ENCODE results near the gene SUMF2. TPM values are rescaled to one million over a fixed set of nuclear protein-coding genes. Genes with fewer than 3 reads are reported as not detected.
"Not testable (repeated sequence)": the region's sequence is repeated elsewhere in the genome, so short reads cannot be mapped to it uniquely, and the experiment has no call there.

The SUMF2 gene
- total and polyA plus RNA-seq, 3 experiments from 2014 or later: 140 to 151 (median 140) TPM

DNA sequence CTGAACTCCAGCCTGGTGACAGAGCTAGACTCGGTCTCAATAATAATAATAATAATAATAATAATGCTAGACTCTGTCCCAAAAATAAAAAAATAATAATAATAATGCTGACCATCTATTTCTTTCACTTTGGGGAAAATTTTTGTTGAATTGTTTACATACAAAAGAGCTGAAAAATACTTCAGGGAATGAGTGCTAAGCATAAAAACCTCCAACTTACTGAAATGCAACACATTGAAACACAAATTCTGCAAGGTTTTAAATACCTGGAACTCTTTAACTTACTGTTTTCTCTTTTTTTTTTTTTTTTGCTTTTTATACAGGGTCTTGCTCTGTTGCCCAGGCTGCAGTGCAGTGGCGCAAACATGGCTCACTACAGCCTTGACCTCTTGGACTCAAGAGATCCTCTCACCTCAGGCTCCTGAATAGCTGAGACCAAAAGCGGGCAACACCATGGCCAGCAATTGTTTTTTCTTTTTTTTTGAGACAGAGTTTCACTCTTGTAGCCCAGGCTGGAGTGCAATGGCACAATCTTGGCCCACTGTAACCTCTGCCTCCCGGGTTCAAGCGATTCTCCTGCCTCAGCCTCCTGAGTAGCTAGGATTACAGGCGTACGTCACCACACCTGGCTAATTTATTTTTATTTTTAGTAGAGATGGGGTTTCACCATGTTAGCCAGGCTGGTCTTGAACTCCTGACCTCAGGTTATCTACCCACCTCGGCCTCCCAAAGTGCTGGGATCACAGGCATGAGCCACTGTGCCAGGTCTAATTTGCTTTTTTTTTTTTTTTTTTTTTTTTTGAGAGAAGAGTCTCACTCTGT, 34.3 kb downstream of the SUMF2 start:
- H3K27ac Mint-ChIP-seq; H3K9me3 Mint-ChIP-seq; H3K9me3 ChIP-seq (ENCODE audit: low read length); DNase-seq; H3K27me3 Mint-ChIP-seq; H3K4me1 Mint-ChIP-seq; H3K27me3 ChIP-seq (ENCODE audit: insufficient read depth, low read length, poor library complexity, severe bottlenecking); H3K4me1 ChIP-seq (ENCODE audit: insufficient read depth, low read length); POLR2A ChIA-PET; H3K4me3 Mint-ChIP-seq; H3K4me3 ChIP-seq (ENCODE audit: low read length); H3K27ac ChIP-seq (ENCODE audit: low read depth, low read length): not testable (repeated sequence)
- H3K36me3 Mint-ChIP-seq: peaks cover 0 to 46% (median 12%) of the 10 kb centered on the region in 3 donors
- H3K36me3 ChIP-seq (ENCODE audit: insufficient read depth, low read length): peaks cover 35% of the 10 kb centered on the region
- CTCF ChIA-PET: interaction anchor here (0.8 kb wide), 1 partner anchor 23 kb away, joined by 3 read pairs; no protein-coding TSS in a partner anchor

DNA sequence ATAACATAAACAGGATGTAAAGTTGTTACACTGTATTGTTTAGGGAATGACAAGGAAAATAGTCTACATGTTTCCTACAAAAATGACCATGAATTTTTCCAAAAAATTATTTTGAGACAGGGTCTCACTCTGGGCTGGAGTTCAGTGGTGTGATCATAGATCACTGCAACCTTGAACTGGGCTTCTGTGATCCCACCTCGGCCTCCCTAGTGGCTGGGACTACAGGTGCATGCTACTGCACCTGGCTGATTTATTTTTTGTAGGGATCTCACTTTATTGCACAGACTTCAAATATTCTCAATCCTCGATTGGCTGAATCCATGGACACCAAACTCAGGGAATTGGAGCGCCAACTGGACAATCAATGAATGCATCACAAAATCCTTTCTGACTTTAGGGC, 35.6 kb downstream of the SUMF2 start:
- peak overlapping the region in 1 of 8 donors; percentile 25 for H3K27ac Mint-ChIP-seq
- ChIA-PET CTCF (no interaction called here), POLR2A (no interaction called here)
- H3K4me1 ChIP-seq (ENCODE audit: insufficient read depth, low read length): peaks cover 1% of the 10 kb centered on the region
- H3K27me3 ChIP-seq (ENCODE audit: insufficient read depth, low read length, poor library complexity, severe bottlenecking): no peaks in the 10 kb centered on the region
- peaks cover 43% of the 10 kb centered on the region for H3K36me3 ChIP-seq (ENCODE audit: insufficient read depth, low read length)
- peaks cover 2 to 11% (median 6%) of the 10 kb centered on the region in 3 donors for H3K4me1 Mint-ChIP-seq
- peaks cover 0 to 56% (median 15%) of the 10 kb centered on the region in 3 donors for H3K36me3 Mint-ChIP-seq
- H3K4me3 ChIP-seq (ENCODE audit: low read length): no peak overlapping the region
- no peak for DNase-seq
- no peaks in the 10 kb centered on the region for H3K9me3 ChIP-seq (ENCODE audit: low read length)
- H3K4me3 Mint-ChIP-seq: no peak overlapping the region
- H3K9me3 Mint-ChIP-seq: no peaks in the 10 kb centered on the region
- H3K27me3 Mint-ChIP-seq: no peaks in the 10 kb centered on the region
- no peak overlapping the region for H3K27ac ChIP-seq (ENCODE audit: low read depth, low read length)

DNA sequence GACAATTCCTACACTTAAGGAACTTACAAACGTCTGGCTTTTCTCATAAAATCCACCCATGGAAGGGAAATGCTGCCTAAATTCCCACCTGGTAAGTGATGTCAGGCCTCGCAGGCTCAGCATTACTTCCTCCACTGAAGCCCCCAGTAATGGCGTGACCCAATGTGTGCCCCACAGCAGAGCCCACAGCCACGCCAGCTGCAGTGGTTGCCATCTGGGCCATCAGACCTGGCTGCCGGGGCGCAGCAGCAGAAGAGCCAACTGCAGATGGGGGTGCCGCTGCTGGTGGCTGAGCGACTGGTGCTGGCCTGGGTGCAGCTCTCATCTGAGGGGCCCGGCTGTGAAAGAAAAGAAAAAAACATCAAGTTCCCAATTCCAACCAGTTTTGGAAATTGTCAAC, 40.1 kb downstream of the SUMF2 start:
- DNase-seq; POLR2A ChIA-PET; H3K9me3 Mint-ChIP-seq; H3K27ac ChIP-seq (ENCODE audit: low read depth, low read length); H3K27me3 Mint-ChIP-seq; H3K4me3 ChIP-seq (ENCODE audit: low read length); H3K27me3 ChIP-seq (ENCODE audit: insufficient read depth, low read length, poor library complexity, severe bottlenecking); H3K9me3 ChIP-seq (ENCODE audit: low read length): not testable (repeated sequence)
- H3K36me3 ChIP-seq (ENCODE audit: insufficient read depth, low read length): peaks cover 43% of the 10 kb centered on the region
- CTCF ChIA-PET: interaction anchor here (0.8 kb wide), 1 partner anchor 140 kb away, joined by 3 read pairs; no protein-coding TSS in a partner anchor
- H3K36me3 Mint-ChIP-seq: peaks cover 3 to 65% (median 14%) of the 10 kb centered on the region in 3 donors
- H3K4me1 Mint-ChIP-seq: peaks cover 29 to 43% (median 39%) of the 10 kb centered on the region in 3 donors
- peak overlapping the region in 3 of 8 donors; percentile 15 to 86 (median 84) for H3K27ac Mint-ChIP-seq
- peaks cover 22% of the 10 kb centered on the region for H3K4me1 ChIP-seq (ENCODE audit: insufficient read depth, low read length)
- peak overlapping the region in 2 of 7 donors; percentile 90 to 92 for H3K4me3 Mint-ChIP-seq

DNA sequence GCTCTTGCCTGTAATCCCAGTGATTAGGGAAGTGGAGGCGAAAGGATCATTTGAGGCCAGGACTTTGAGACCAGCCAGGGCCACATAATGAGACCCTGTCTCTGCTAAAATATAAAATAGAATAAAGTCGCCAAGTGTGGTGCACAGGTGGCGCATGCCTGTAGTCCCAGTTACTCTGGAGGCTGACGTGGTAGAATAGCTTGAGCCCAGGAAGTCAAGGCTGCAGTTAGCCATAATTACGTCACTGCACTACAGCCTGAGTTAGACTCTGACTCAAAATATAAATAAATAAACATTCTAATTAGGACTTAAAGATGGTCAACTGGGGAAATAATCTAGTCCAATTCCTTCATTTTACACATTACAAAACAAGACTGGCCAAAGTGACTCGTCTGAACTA, 41.4 kb downstream of the SUMF2 start:
- no peaks in the 10 kb centered on the region for H3K27me3 ChIP-seq (ENCODE audit: insufficient read depth, low read length, poor library complexity, severe bottlenecking)
- peaks cover 22% of the 10 kb centered on the region for H3K4me1 ChIP-seq (ENCODE audit: insufficient read depth, low read length)
- Mint-ChIP-seq H3K27ac (peak overlapping the region; percentile 93 to 100 (median 98)), H3K4me3 (peak overlapping the region; percentile 92 to 99 (median 97)), H3K27me3 (peaks cover 0 to 2% of the 10 kb centered on the region in 2 donors), H3K9me3 (no peaks in the 10 kb centered on the region), H3K36me3 (peaks cover 3 to 53% (median 12%) of the 10 kb centered on the region in 3 donors), H3K4me1 (peaks cover 29 to 43% (median 39%) of the 10 kb centered on the region in 3 donors)
- peak overlapping the region; percentile 97 for H3K27ac ChIP-seq (ENCODE audit: low read depth, low read length)
- ChIA-PET POLR2A (interaction anchor here (0.6 to 1.5 kb wide), 3 partner anchors 41 to 533 kb away, joined by 3 to 6 read pairs (median 5); partner anchors contain the start of genes MRPS17 and SUMF2), CTCF (interaction anchor here (0.7 to 1.5 kb wide), 2 partner anchors 41 to 99 kb away, joined by 3 read pairs; no protein-coding TSS in a partner anchor)
- H3K9me3 ChIP-seq (ENCODE audit: low read length): no peaks in the 10 kb centered on the region
- H3K36me3 ChIP-seq (ENCODE audit: insufficient read depth, low read length): peaks cover 33% of the 10 kb centered on the region
- peak overlapping the region; percentile 93 for H3K4me3 ChIP-seq (ENCODE audit: low read length)
- peak; percentile 6 to 57 (median 30) for DNase-seq

DNA sequence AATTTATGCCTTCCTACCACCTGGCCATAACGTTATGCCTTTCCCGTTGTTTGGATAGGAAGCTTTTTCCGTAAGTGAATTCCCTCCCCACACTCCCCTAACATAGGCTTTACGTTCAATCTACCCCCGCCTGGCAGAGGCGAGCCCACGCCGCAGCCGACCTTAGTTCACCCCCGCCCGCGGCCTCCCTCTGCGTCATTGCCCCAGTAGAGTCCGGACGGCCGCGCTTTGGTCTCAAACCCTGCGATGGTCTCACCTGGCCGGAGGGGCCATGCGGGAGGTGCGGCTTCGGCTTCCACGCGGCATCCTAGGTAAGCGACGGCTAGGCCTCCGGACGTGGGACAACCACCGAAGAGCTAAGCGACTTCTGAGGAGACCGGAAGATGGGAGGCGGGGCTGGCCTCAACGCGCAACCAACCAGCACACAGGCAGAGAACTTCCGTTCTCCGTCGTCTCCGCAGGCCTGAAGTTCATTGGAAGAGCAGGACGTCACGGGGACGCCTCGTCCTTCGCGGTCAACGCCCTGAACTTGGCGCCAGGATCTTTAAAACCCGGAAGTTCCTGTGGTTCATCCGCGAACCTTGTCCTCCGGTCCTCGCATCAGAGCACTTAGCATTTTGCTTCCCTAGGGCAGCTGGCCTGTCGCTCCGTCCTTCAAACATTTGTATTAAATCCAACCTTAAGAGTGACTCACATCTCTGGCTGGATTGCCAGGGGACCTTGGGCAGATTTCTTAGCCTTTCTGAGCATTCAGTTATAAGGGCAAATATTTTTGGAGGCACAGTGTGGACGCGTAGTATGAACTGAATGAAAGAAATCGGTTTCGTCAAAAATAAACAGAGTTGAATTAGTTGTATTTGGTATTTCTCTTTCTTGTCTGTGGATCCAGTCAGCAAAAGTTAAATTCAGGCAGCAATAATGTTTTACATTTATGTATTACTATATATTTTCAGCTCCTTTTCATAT, 42.3 kb downstream of the SUMF2 start, which contains the start of gene CHCHD2:
CHCHD2 (minus strand) TSS at position 369 of the 966 bp plus-strand sequence; CDS start at position 306, 63 bp downstream.
- H3K9me3 Mint-ChIP-seq: no peaks in the 10 kb centered on the region
- Histone ChIP-seq H3K4me3 (ENCODE audit: low read length) (peak within 1 kb of the TSS; percentile 93), H3K36me3 (ENCODE audit: insufficient read depth, low read length) (peaks cover 25% of the 10 kb centered on the region), H3K27ac (ENCODE audit: low read depth, low read length) (peak within 1 kb of the TSS; percentile 97), H3K27me3 (ENCODE audit: insufficient read depth, low read length, poor library complexity, severe bottlenecking) (no peaks in the 10 kb centered on the region), H3K4me1 (ENCODE audit: insufficient read depth, low read length) (peaks cover 22% of the 10 kb centered on the region), H3K9me3 (ENCODE audit: low read length) (no peaks in the 10 kb centered on the region)
- DNase-seq: peak; percentile 88 to 96 (median 92)
- H3K27me3 Mint-ChIP-seq: peaks cover 0 to 2% of the 10 kb centered on the region in 2 donors
- H3K4me3 Mint-ChIP-seq: peak within 1 kb of the TSS; percentile 92 to 99 (median 97)
- ChIA-PET POLR2A (interaction anchor here (0.6 to 1.6 kb wide), 7 partner anchors 41 to 740 kb away, joined by 3 to 8 read pairs (median 6); partner anchors contain the start of genes CCT6A, MRPS17, PSPH and SUMF2), CTCF (interaction anchor here (0.7 to 1.7 kb wide), 3 partner anchors 32 to 100 kb away, joined by 3 to 4 read pairs (median 3); no protein-coding TSS in a partner anchor)
- H3K4me1 Mint-ChIP-seq: peaks cover 29 to 43% (median 39%) of the 10 kb centered on the region in 3 donors
- peaks cover 3 to 44% (median 8%) of the 10 kb centered on the region in 3 donors for H3K36me3 Mint-ChIP-seq
- H3K27ac Mint-ChIP-seq: peak within 1 kb of the TSS; percentile 93 to 100 (median 98)

DNA sequence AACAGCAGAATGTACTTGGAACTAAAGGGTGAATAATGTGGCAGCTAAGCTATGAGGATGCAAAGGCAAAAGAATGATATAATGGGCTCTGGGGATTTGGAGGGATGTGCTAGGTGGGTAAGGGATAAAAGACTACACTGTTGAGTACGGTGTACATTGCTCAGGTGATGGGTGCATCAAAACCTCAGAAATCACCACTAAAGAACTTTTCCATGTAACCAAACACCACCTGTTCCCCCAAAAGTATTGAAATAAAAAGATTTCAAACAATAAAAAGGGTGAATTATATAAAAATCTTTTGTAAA, 43.8 kb downstream of the SUMF2 start:
- Mint-ChIP-seq H3K27ac (peak overlapping the region in 4 of 8 donors; percentile 4 to 99 (median 88)), H3K27me3 (peaks cover 0 to 2% of the 10 kb centered on the region in 2 donors), H3K4me3 (peak overlapping the region in 5 of 7 donors; percentile 37 to 97 (median 59)), H3K9me3 (no peaks in the 10 kb centered on the region), H3K36me3 (peaks cover 3 to 31% (median 5%) of the 10 kb centered on the region in 3 donors), H3K4me1 (peaks cover 29 to 43% (median 39%) of the 10 kb centered on the region in 3 donors)
- ChIA-PET POLR2A (no interaction called here), CTCF (no interaction called here)
- no peaks in the 10 kb centered on the region for H3K27me3 ChIP-seq (ENCODE audit: insufficient read depth, low read length, poor library complexity, severe bottlenecking)
- DNase-seq: no peak
- H3K4me3 ChIP-seq (ENCODE audit: low read length): peak overlapping the region; percentile 93
- no peaks in the 10 kb centered on the region for H3K9me3 ChIP-seq (ENCODE audit: low read length)
- peaks cover 13% of the 10 kb centered on the region for H3K36me3 ChIP-seq (ENCODE audit: insufficient read depth, low read length)
- H3K27ac ChIP-seq (ENCODE audit: low read depth, low read length): peak overlapping the region; percentile 97
- peaks cover 22% of the 10 kb centered on the region for H3K4me1 ChIP-seq (ENCODE audit: insufficient read depth, low read length)

DNA sequence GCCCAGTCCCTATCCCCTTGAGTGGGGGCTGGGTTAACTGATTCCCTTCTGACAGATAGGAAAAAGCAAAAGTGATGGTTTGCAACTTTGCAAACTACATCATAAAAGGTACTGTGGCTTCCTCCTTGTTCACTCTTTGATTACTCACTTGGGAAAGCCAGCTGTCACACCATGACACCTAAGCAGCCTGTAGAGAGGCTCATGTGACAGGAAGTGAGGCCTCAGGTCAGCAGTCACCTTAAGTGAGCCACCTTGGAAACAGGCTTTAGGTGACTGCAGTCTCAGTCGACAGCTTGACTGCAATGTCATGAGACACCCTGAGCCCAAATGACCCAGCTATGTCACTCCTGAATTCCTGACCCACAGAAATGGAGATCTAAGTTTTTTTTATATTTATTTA, 46.5 kb downstream of the SUMF2 start:
- H3K4me3 ChIP-seq (ENCODE audit: low read length): no peak overlapping the region
- Mint-ChIP-seq H3K4me1 (peaks cover 19 to 25% (median 24%) of the 10 kb centered on the region in 3 donors), H3K36me3 (peaks cover 2 to 12% (median 3%) of the 10 kb centered on the region in 3 donors), H3K4me3 (no peak overlapping the region), H3K9me3 (no peaks in the 10 kb centered on the region), H3K27ac (no peak overlapping the region), H3K27me3 (peaks cover under 1 to 3% of the 10 kb centered on the region in 2 donors)
- no peaks in the 10 kb centered on the region for H3K9me3 ChIP-seq (ENCODE audit: low read length)
- H3K27ac ChIP-seq (ENCODE audit: low read depth, low read length): no peak overlapping the region
- no peaks in the 10 kb centered on the region for H3K27me3 ChIP-seq (ENCODE audit: insufficient read depth, low read length, poor library complexity, severe bottlenecking)
- no peak for DNase-seq
- CTCF ChIA-PET: no interaction called here
- peaks cover 11% of the 10 kb centered on the region for H3K4me1 ChIP-seq (ENCODE audit: insufficient read depth, low read length)
- H3K36me3 ChIP-seq (ENCODE audit: insufficient read depth, low read length): no peaks in the 10 kb centered on the region
- POLR2A ChIA-PET: no interaction called here
